GM06990 (cell line): ENCODE results near the gene TMEM217.

Experiments
- DNase-seq: peaks from one replicate; pipeline ENCODE4 v3.0.0-alpha.2; 2011; ENCODE audit not compliant: insufficient read length; ENCODE audit errors: extremely low read depth
- H3K27me3 ChIP-seq: replicated peaks from 2 replicates; pipeline ENCODE4 v1.6.0; 2011; ENCODE audit warnings: low read length; ENCODE audit not compliant: control insufficient read depth, insufficient read depth
- H3K36me3 ChIP-seq: 2 replicates; pipeline ENCODE4 v1.5.1; 2011; ENCODE audit warnings: low read length; ENCODE audit not compliant: control insufficient read depth, insufficient read depth
- H3K4me3 ChIP-seq: replicated peaks from 2 replicates; pipeline ENCODE4 v1.5.1; 2011; ENCODE audit warnings: low read depth, mild to moderate bottlenecking, control low read depth, low read length
- CTCF ChIP-seq: IDR thresholded peaks from 2 replicates; pipeline ENCODE4 v1.5.1; 2011; ENCODE audit warnings: low read length, control low read depth, mild to moderate bottlenecking, inconsistent platforms; ENCODE audit not compliant: insufficient read depth, poor library complexity, severe bottlenecking

Gene TMEM217

DNA sequence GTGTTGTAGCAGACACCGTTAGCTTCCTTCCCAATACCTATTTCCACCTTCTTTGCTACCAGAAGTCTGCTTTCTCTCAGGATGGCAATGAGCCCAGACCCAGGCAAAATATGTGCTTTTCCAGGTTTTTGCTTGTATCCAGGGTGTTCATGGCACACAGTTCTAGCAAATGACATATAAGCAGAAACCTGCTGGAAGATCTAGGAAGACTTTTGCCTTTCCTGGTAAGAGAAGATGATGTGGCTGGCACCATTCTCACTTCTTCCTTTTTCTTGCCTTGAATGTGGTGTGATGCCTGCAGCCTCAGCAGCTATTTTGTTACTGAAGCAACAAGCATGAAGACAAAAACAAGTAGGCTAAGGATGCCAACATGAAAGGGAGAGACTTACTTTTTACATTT is 19.6 kb downstream of the TMEM217 start:
- DNase-seq, result no peak
- no peak for TF ChIP-seq CTCF
- Histone ChIP-seq H3K27me3 (no peaks in the 10 kb centered on the region), H3K4me3 (no peak overlapping the region), H3K36me3 (no peaks in the 10 kb centered on the region)

DNA sequence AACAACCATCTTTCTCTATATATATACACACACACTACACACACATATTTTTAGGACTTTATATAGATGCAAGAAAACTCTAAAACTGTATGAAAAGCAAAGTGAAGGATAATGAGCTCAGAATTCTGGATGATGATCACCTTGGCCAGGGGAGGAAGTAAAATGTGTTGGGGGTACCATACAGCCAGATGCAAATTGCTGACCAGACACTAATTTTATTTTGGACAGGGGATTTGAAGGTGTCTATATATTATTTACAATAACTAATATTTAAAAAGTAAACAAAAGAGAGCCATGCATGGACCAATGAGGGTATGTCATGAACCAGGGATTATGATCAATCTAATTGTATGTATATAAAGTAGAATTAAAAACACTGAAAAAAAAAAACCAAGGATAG is 20.2 kb downstream of the TMEM217 start:
- no peak for DNase-seq
- Histone ChIP-seq H3K4me3 (no peak overlapping the region), H3K27me3 (no peaks in the 10 kb centered on the region), H3K36me3 (no peaks in the 10 kb centered on the region)
- no peak for TF ChIP-seq CTCF

DNA sequence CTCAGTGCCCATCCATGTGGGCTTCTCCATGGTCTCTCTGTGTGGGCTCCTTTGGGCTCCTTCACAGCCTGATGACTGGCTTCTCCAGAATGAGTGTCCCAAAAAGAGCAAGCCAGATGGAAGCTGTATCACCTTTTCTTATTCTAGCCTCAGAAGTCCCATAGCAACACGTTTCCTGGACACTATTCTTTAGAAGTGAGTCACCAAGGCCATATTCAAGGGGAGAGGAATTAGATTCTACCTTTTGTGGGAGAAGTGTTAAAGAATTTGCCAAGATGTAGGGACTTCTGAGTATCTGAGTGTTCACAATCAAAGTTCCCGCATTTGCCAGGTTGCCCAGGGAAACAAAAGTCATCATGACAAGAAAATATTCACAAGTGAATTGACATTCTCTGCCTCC is 21.0 kb downstream of the TMEM217 start:
- Histone ChIP-seq H3K36me3 (no peaks in the 10 kb centered on the region), H3K4me3 (no peak overlapping the region), H3K27me3 (no peaks in the 10 kb centered on the region)
- no peak for DNase-seq
- no peak for TF ChIP-seq CTCF

DNA sequence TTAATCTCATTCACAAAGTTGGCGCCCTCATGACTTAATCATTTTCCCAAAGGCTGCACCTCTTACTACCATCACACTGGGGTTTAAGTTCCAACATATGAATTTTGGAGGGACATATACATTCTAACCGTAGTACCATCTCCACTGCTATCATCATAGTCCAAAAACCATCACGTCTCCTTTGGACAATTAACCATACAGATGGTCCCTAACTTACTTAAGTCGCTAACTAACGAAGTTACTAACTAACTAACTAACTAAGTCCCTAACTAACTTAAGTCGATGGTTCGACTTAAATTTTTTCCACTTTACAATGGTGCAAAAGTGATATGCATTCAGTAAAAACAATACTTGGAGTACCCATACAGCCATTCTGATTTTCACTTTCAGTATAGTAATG is 24.4 kb downstream of the TMEM217 start:
- Histone ChIP-seq H3K27me3 (no peaks in the 10 kb centered on the region), H3K36me3 (no peaks in the 10 kb centered on the region), H3K4me3 (no peak overlapping the region)
- no peak for TF ChIP-seq CTCF
- DNase-seq, result no peak

GRCh38 chr6:37232430-37233017 is 25.4 kb downstream of the TMEM217 start:
- no peak overlapping the region for H3K4me3 ChIP-seq
- H3K27me3 ChIP-seq, result no peaks in the 10 kb centered on the region
- H3K36me3 ChIP-seq, result no peaks in the 10 kb centered on the region
- no peak for TF ChIP-seq CTCF
- no peak for DNase-seq

- Histone ChIP-seq H3K4me3 (no peak overlapping the region), H3K27me3 (no peaks in the 10 kb centered on the region), H3K36me3 (no peaks in the 10 kb centered on the region)
- no peak for DNase-seq
- TF ChIP-seq CTCF, result no peak
Observed at GRCh38 chr6:37230104-37230503, 27.8 kb downstream of the TMEM217 start.
